ENCODE results near the gene DNAJC12.

DNA sequence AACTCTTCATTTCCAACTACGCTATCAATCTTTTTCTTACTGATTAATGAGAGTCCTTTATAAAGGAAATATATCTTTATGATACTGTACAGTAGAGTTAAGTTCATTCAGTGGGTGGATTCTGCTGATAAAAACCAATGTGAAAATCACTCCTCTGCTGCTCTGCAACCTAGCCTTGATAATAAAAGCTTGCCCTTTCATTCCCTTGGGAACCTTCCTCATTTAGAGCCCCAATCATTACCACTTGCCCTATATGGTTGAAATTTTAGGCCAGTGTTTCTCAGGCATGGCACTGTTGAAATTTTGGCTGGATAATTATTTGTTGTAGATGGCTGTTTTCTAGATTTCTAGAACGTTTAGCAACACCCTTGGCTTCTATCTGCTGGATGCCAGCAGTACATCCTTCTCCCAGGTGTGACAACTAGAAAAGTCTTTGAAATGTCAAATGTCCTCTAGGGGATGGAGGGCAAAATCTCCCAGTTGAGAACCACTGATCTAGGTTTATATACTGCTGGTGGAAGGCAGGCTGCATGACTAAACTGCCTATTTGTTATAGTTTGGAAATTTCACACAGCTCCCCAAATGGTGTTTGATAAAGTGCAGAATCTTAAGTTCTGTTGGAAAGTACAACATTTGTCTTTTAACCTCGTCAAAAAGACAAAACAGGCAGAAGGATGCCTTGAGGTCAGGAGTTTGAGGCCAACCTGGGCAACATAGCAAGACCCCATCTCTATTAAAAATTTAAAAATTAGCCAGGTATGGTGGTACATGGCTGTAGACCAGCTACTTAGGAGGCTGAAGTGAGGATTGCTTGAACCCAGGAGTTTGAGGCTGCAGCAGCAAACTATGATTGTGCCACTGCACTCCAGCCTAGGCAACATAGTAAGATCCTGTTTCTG lies 37.6 kb upstream of the DNAJC12 start:
- TF ChIP-seq EGR1 (IDR thresholded peaks at IDR 0.05), result no peak
- TF ChIP-seq EP300 (IDR thresholded peaks at IDR 0.05; ENCODE audit: borderline replicate concordance), result no peak
- no peak for TF ChIP-seq MAX (IDR thresholded peaks at IDR 0.05)
- no peak for TF ChIP-seq TEAD4 (IDR thresholded peaks at IDR 0.05)
- TF ChIP-seq TCF12 (IDR thresholded peaks at IDR 0.05; ENCODE audit: low read depth), result no peak

Data from Ishikawa (cell line).